Karpas-422 (cell line): ENCODE measurements around the gene NFAM1. TPM values are rescaled to one million over a fixed set of nuclear protein-coding genes. Genes with fewer than 3 reads are reported as not detected.
A peak's percentile ranks its signal among the peaks of the same experiment; 100 is the strongest.

Source experiments
- DNase-seq: peaks from one replicate; pipeline ENCODE4 v3.0.0-alpha.2; 2015
- H2AFZ ChIP-seq: fragments of 200-600 bp; sonication (generic); 2 replicates; pipeline ENCODE4 v1.6.1; 2014; ENCODE audit warnings: antibody characterized with exemption, low read length, mixed read lengths
- H3K27ac ChIP-seq: fragments of 200-600 bp; sonication (generic); 2 replicates; pipeline ENCODE4 v1.5.1; 2014; ENCODE audit warnings: mild to moderate bottlenecking, low read length, moderate library complexity
- H3K27me3 ChIP-seq: fragments of 200-600 bp; sonication (generic); 2 replicates; pipeline ENCODE4 v1.6.1; 2014; ENCODE audit warnings: low read length, mixed read lengths
- H3K36me3 ChIP-seq: fragments of 200-600 bp; sonication (generic); 2 replicates; pipeline ENCODE4 v1.6.1; 2014; ENCODE audit warnings: low read length, mixed read lengths; ENCODE audit not compliant: insufficient read depth
- H3K4me1 ChIP-seq: fragments of 200-600 bp; sonication (generic); 2 replicates; pipeline ENCODE4 v1.6.1; 2014; ENCODE audit warnings: mild to moderate bottlenecking, low read length, mixed read lengths
- H3K4me2 ChIP-seq: fragments of 200-600 bp; sonication (generic); 2 replicates; pipeline ENCODE4 v1.6.1; 2014; ENCODE audit warnings: low read length, low read depth, mild to moderate bottlenecking; ENCODE audit not compliant: poor library complexity, severe bottlenecking
- H3K4me3 ChIP-seq: fragments of 200-600 bp; sonication (generic); 2 replicates; pipeline ENCODE4 v1.5.1; 2014; ENCODE audit warnings: mild to moderate bottlenecking, antibody characterized with exemption, low read length, mixed read lengths
- H3K79me2 ChIP-seq: fragments of 200-600 bp; sonication (generic); 2 replicates; pipeline ENCODE4 v1.6.1; 2014; ENCODE audit warnings: mild to moderate bottlenecking, low read length, mixed read lengths
- H3K9ac ChIP-seq: fragments of 200-600 bp; sonication (generic); 2 replicates; pipeline ENCODE4 v1.6.0; 2014; ENCODE audit warnings: low read length
- H3K9me2 ChIP-seq: fragments of 200-600 bp; sonication (generic), shearing (Covaris generic); replicated peaks from 2 replicates; pipeline ENCODE4 v1.6.0; 2014; ENCODE audit warnings: mild to moderate bottlenecking, low read length, moderate library complexity; ENCODE audit not compliant: insufficient read depth
- H3K9me3 ChIP-seq: fragments of 300-700, 200-600 bp; sonication (generic); 2 replicates; pipeline ENCODE4 v1.6.1; 2014; ENCODE audit warnings: low read length, mixed read lengths
- H4K20me1 ChIP-seq: fragments of 200-600 bp; sonication (generic); 2 replicates; pipeline ENCODE4 v1.6.1; 2014; ENCODE audit warnings: mild to moderate bottlenecking, antibody characterized with exemption, low read length, low read depth; ENCODE audit not compliant: insufficient read depth
- total RNA-seq: library from RNA; depleted of rRNA; stranded (reverse); fragments of >200 nt; shearing (Covaris generic); gene quantifications from 2 replicates; pipeline ENCODE4 v1.2.3, GENCODE V29; 2014; ENCODE audit warnings: low replicate concordance

NFAM1 gene
- total RNA-seq, 1 experiment from 2014 or later = not detected

DNA sequence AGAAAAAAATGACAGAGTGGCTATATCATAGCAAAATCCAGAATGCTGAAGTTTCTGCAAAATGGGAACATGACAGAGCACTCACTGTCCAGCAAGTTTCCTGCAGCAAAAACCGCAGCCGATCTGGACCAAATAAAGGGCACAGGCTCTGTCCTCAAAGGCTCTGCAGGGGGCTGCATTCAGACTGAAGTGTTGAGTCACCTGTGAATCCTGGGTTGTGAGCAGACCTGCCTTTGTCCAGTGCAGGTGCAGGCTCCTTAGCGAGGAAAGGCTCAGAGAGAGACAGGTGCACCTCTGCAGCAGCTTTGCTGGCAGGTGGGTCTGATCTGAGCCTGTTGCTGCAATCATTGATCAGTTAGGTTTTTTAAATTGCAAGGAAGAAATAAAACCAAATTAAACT is 29.3 kb upstream of the NFAM1 start:
- H3K79me2 ChIP-seq = no peaks in the 10 kb centered on the region
- no peaks in the 10 kb centered on the region for H3K36me3 ChIP-seq
- no peak overlapping the region for H3K9ac ChIP-seq
- H3K4me2 ChIP-seq = no peak overlapping the region
- H3K9me3 ChIP-seq = no peaks in the 10 kb centered on the region
- H3K27me3 ChIP-seq = no peaks in the 10 kb centered on the region
- H4K20me1 ChIP-seq = no peaks in the 10 kb centered on the region
- H3K4me1 ChIP-seq = no peaks in the 10 kb centered on the region
- H2AFZ ChIP-seq = no peak overlapping the region
- no peak overlapping the region for H3K27ac ChIP-seq
- no peak overlapping the region for H3K4me3 ChIP-seq
- H3K9me2 ChIP-seq = no peaks in the 10 kb centered on the region
- DNase-seq = no peak

- Histone ChIP-seq H3K9me3 (no peaks in the 10 kb centered on the region), H3K4me2 (no peak overlapping the region), H2AFZ (no peak overlapping the region), H3K4me3 (no peak overlapping the region), H3K79me2 (no peaks in the 10 kb centered on the region), H4K20me1 (no peaks in the 10 kb centered on the region), H3K36me3 (no peaks in the 10 kb centered on the region), H3K27me3 (no peaks in the 10 kb centered on the region), H3K27ac (no peak overlapping the region), H3K4me1 (no peaks in the 10 kb centered on the region), H3K9me2 (no peaks in the 10 kb centered on the region), H3K9ac (no peak overlapping the region)
- no peak for DNase-seq
These were observed 27.3 kb upstream of the NFAM1 start for GRCh38 chr22:42459287-42460063.

DNA sequence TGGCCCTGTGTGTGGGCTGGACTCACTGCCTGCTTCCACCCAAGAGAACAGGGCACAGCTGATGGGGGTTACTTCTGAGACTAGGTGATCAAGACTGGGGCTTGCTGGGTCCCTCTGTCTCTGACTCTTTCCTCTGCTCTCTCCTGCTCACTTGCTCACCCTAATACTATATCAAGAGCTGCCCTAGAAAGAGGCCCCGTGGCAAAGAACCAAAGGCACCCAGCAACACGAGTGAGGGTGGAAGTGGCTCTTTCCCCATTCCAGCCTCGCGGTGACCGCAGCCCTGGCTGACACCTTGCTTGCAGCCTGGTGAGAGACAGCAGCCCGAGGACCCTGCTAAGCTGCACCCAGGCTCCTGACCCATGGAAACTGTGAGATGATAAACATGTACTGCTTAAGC is 20.7 kb upstream of the NFAM1 start:
- Histone ChIP-seq H4K20me1 (no peaks in the 10 kb centered on the region), H3K4me2 (no peak overlapping the region), H2AFZ (no peak overlapping the region), H3K9me3 (no peaks in the 10 kb centered on the region), H3K4me1 (no peaks in the 10 kb centered on the region), H3K27ac (no peak overlapping the region), H3K9me2 (no peaks in the 10 kb centered on the region), H3K79me2 (no peaks in the 10 kb centered on the region), H3K9ac (no peak overlapping the region), H3K36me3 (no peaks in the 10 kb centered on the region), H3K27me3 (no peaks in the 10 kb centered on the region), H3K4me3 (no peak overlapping the region)
- DNase-seq = peak; percentile 20

DNA sequence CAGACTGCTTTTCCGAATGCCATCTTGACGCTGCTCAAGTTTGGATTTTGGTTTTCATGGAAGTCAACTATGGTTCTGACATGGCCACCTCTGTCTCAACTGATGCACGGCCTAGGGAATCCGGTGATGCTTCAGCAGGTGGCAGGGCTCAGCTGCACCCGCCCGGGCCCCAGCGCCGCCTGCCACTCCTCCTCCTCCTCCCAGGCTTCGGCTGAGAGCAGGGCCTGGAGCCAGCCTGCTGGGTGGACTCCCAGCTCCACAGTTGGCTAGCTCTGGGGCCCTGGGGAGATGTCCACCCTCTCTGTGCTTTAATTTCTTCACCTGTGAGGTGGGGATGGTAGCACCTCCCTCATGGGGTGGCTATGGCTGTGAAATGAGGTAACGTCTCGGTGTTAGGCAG is 20.3 kb upstream of the NFAM1 start:
- Histone ChIP-seq H3K4me2 (no peak overlapping the region), H3K4me1 (no peaks in the 10 kb centered on the region), H3K36me3 (no peaks in the 10 kb centered on the region), H3K9ac (no peak overlapping the region), H3K9me3 (no peaks in the 10 kb centered on the region), H3K4me3 (no peak overlapping the region), H4K20me1 (no peaks in the 10 kb centered on the region), H2AFZ (no peak overlapping the region), H3K9me2 (no peaks in the 10 kb centered on the region), H3K27me3 (no peaks in the 10 kb centered on the region), H3K27ac (no peak overlapping the region), H3K79me2 (no peaks in the 10 kb centered on the region)
- no peak for DNase-seq

DNA sequence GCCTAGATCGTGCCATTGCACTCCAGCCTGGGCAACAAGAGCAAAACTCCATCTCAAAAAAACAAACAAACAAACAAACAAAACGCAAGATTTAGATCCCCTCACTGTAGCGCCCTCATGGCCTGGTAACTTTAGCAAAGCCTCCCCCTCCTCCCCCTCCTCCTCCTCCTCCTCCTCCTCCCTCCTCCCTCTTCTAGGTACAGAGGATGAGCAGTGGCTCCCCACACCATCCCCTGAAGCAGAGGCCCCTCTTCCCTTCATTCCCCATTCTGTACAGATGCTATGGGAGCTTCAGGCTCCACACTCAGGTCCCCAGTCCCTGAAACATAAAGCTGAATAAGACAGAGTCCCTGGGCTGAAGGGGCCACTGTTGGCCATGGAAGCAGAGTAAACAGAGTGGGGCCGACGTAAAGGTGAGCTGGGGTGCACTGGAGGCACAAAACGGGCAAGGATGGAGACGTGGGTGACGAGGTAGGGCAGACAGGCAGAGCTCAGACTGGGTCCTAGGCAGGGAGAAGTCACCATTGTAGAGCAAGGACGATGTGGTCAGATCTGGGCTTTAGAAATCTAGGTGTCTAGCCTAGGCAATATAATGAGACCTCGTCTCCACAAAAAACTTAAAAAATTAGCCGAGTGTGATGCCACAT is 19.4 kb upstream of the NFAM1 start:
- H3K4me3 ChIP-seq = no peak overlapping the region
- no peaks in the 10 kb centered on the region for H4K20me1 ChIP-seq
- H3K9ac ChIP-seq = no peak overlapping the region
- no peak overlapping the region for H3K4me2 ChIP-seq
- no peak overlapping the region for H2AFZ ChIP-seq
- no peaks in the 10 kb centered on the region for H3K36me3 ChIP-seq
- no peaks in the 10 kb centered on the region for H3K4me1 ChIP-seq
- H3K27me3 ChIP-seq = no peaks in the 10 kb centered on the region
- H3K79me2 ChIP-seq = no peaks in the 10 kb centered on the region
- no peak for DNase-seq
- no peaks in the 10 kb centered on the region for H3K9me3 ChIP-seq
- no peak overlapping the region for H3K27ac ChIP-seq
- H3K9me2 ChIP-seq = no peaks in the 10 kb centered on the region

- no peak overlapping the region for H3K9ac ChIP-seq
- no peaks in the 10 kb centered on the region for H3K79me2 ChIP-seq
- H3K27me3 ChIP-seq = no peaks in the 10 kb centered on the region
- H3K4me1 ChIP-seq = no peaks in the 10 kb centered on the region
- no peak overlapping the region for H3K4me2 ChIP-seq
- no peak overlapping the region for H3K4me3 ChIP-seq
- H3K9me2 ChIP-seq = no peaks in the 10 kb centered on the region
- no peaks in the 10 kb centered on the region for H4K20me1 ChIP-seq
- H3K27ac ChIP-seq = no peak overlapping the region
- no peak for DNase-seq
- no peaks in the 10 kb centered on the region for H3K36me3 ChIP-seq
- H3K9me3 ChIP-seq = no peaks in the 10 kb centered on the region
- H2AFZ ChIP-seq = no peak overlapping the region
These were observed 18.7 kb upstream of the NFAM1 start for GRCh38 chr22:42450862-42451261.

DNA sequence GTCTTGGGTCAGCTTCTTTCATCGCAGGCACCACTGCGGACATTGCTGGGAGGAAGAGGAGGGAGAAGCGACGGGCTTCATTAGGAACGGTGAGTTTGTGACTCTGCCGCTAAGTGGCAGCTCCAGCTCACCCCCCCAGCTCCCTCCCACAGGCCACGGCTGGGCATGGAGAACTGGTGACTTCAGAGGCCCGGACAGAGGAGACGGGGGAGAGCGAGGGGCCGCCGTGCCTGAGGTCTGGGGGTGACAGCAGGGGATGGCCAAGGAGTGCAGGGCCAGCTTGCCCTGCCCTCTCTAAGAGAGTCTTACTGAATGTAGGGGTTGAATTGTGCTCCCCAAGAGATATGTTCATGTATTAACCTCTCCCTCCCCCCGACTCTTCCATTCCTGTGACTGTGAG is 13.9 kb upstream of the NFAM1 start:
- H3K4me1 ChIP-seq = peaks cover 25% of the 10 kb centered on the region
- H3K9ac ChIP-seq = no peak overlapping the region
- no peak overlapping the region for H2AFZ ChIP-seq
- no peaks in the 10 kb centered on the region for H4K20me1 ChIP-seq
- H3K9me3 ChIP-seq = no peaks in the 10 kb centered on the region
- H3K27ac ChIP-seq = no peak overlapping the region
- DNase-seq = no peak
- no peaks in the 10 kb centered on the region for H3K79me2 ChIP-seq
- no peaks in the 10 kb centered on the region for H3K27me3 ChIP-seq
- no peak overlapping the region for H3K4me2 ChIP-seq
- no peak overlapping the region for H3K4me3 ChIP-seq
- no peaks in the 10 kb centered on the region for H3K36me3 ChIP-seq
- no peaks in the 10 kb centered on the region for H3K9me2 ChIP-seq

DNA sequence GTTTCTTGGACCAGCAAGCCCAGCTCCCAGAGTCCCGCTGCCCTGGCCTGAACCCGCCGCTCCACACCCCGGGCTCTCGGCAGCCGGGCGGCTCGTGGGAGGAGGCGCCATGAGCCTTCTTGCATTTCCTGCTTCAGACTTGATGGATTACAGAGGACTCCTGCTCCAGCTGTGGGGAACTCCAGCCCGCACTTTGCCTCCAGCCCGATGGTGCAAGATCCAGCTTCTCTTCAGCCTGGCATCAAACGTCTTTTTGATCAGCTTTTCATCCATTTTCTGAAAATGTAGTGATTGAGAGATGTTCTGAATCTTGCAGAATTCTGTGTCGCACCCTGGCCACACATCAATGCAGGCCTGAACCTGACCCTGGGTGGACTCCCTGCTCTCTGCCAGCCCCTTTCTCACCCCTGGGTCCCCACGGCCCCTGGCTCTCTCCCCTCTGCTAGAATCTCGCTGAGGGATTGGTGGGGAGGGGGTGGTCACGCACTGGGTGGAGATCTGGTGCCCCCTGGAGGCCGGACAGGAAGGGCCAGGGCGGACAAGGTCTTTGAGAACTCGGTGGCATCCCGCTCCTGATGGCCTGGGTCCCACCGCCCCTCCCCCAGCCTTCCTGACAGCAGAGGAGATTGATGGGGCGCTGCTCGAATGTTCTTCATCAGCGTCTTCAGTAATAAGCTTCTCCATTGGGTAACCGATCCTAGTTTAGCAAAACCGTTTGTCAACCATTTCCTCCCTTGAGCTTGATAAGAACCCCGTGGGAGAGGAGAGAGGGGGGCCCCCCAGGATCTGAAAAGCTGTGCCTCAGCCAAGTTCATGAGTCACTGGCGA is 12.1 kb upstream of the NFAM1 start:
- H3K4me2 ChIP-seq = peak overlapping the region; percentile 88
- H3K36me3 ChIP-seq = no peaks in the 10 kb centered on the region
- H3K9me3 ChIP-seq = no peaks in the 10 kb centered on the region
- DNase-seq = peak; percentile 88
- 0 out of 2 replicates have a peak overlapping the region, but pooled peaks have one; percentile 18 for H3K27ac ChIP-seq
- H3K79me2 ChIP-seq = no peaks in the 10 kb centered on the region
- peak overlapping the region; percentile 62 for H3K4me3 ChIP-seq
- peak overlapping the region; percentile 66 for H3K9ac ChIP-seq
- H4K20me1 ChIP-seq = no peaks in the 10 kb centered on the region
- H3K27me3 ChIP-seq = no peaks in the 10 kb centered on the region
- peaks cover 35% of the 10 kb centered on the region for H3K4me1 ChIP-seq
- H3K9me2 ChIP-seq = no peaks in the 10 kb centered on the region
- H2AFZ ChIP-seq = peak overlapping the region; percentile 91
